Adrenal gland (tissue), 5 donors: ENCODE measurements around the gene EMP1.

Source experiments
- CTCF ChIP-seq, 6 experiments: fragments of 450-650 bp in 4 of 6; fragments of 200-600 bp in 2 of 6; sonication (generic) in 1 of 6; IDR thresholded peaks; 1 replicate in 5 of 6; 2 replicates in 1 of 6; pipeline versions ENCODE4 v1.5.1 to v1.8.0; 2016 to 2021; ENCODE audit warnings: antibody characterized with exemption in 6 of 6, mild to moderate bottlenecking in 2 of 6, moderate library complexity in 1 of 6
- POLR2A ChIP-seq, 2 donors: fragments of 450-650 bp; IDR thresholded peaks; one replicate each; pipeline ENCODE4 v1.6.1; 2017; ENCODE audit warnings: antibody characterized with exemption in 2 of 2, mild to moderate bottlenecking in 2 of 2, moderate library complexity in 1 of 2
- donor health status: DM: no; HTN: no; CAD: no.

- TF ChIP-seq CTCF (IDR thresholded peaks at IDR 0.05) (no peak), POLR2A (IDR thresholded peaks at IDR 0.05) (no peak)
Measured at GRCh38 chr12:13198241-13198640, 1.7 kb downstream of the EMP1 start.
